Testis (tissue), 3 donors: Measurements from ENCODE around the gene SOHLH2. TPM values are rescaled to one million over a fixed set of nuclear protein-coding genes. Genes with fewer than 3 reads are reported as not detected.

Experiments
- DNase-seq: peaks from one replicate; pipeline ENCODE4 v3.0.0-alpha.2; 2019
- H3K27ac ChIP-seq, 2 donors: fragments of 200-600 bp; sonication (generic); one replicate each; pipeline ENCODE4 v1.5.1; 2019
- H3K27me3 ChIP-seq: fragments of 200-600 bp; sonication (generic); one replicate; pipeline ENCODE4 v1.5.1; 2019
- H3K36me3 ChIP-seq: fragments of 200-600 bp; sonication (generic); one replicate; pipeline ENCODE4 v1.5.1; 2017; ENCODE audit warnings: low read depth; ENCODE audit errors: missing control alignments
- H3K4me1 ChIP-seq: fragments of 200-600 bp; sonication (generic); one replicate; pipeline ENCODE4 v1.5.1; 2019
- H3K4me3 ChIP-seq, 2 donors: fragments of 200-600 bp; sonication (generic); one replicate each; pipeline ENCODE4 v1.5.1; 2017 to 2019
- H3K9me3 ChIP-seq: fragments of 200-600 bp; sonication (generic); one replicate; pipeline ENCODE4 v1.5.1; 2017
- CTCF ChIP-seq, 3 experiments: fragments of 450-650 bp in 2 of 3; fragments of 200-600 bp in 1 of 3; sonication (generic) in 1 of 3; IDR thresholded peaks; one replicate each; pipeline ENCODE4 v1.5.1; 2016 to 2019; ENCODE audit warnings: antibody characterized with exemption in 3 of 3, mild to moderate bottlenecking in 2 of 3, moderate library complexity in 1 of 3
- POLR2A ChIP-seq: fragments of 450-650 bp; IDR thresholded peaks from one replicate; pipeline ENCODE4 v1.6.1; 2017; ENCODE audit warnings: antibody characterized with exemption, mild to moderate bottlenecking, moderate library complexity
- WGBS, 2 donors: methylation state at CpG; one replicate each; pipeline ENCODE4 v1.1.5; 2018; 5-methylcytosine and 5-hydroxymethylcytosine counted together
- intact Hi-C: fragments of 100-400 bp; cut with DNase I; formaldehyde crosslinking; loops from one replicate; pipeline ENCODE4 v1.15.1; 2023; ENCODE audit warnings: low total_unique reads
- polyA plus RNA-seq: library from polyadenylated mRNA; stranded (reverse); fragments of 350-450 nt; fragmentation: Illumina TruSeq; extraction: RNeasy Lipid Tissue Mini Kit (QIAGEN cat#74804); gene quantifications from one replicate; pipeline ENCODE4 v1.2.3, GENCODE V29; 2014; ENCODE audit warnings: low read depth, low replicate concordance; ENCODE audit not compliant: insufficient read depth
- total RNA-seq, 2 donors: library from RNA; depleted of rRNA; stranded (reverse); fragments of >200 nt; gene quantifications; one replicate each; pipeline ENCODE4 v1.2.3, GENCODE V29; 2016

The SOHLH2 gene
- total and polyA plus RNA-seq, 3 donors from 2014 or later, result 10.8 to 43.6 (median 17.9) TPM

- Histone ChIP-seq H3K27me3 (no peaks in the 10 kb centered on the region), H3K4me3 (no peak overlapping the region), H3K9me3 (no peaks in the 10 kb centered on the region), H3K27ac (no peak overlapping the region), H3K36me3 (no peaks in the 10 kb centered on the region), H3K4me1 (no peaks in the 10 kb centered on the region)
- no peak for DNase-seq
- 81 to 86% methylated on average over 5 of the region's 5 CpGs for WGBS, 2 donors
- TF ChIP-seq CTCF (IDR thresholded peaks at IDR 0.05) (no peak), POLR2A (no peak)
- intact Hi-C loops, result no loop called here
These were observed 6.7 kb downstream of the SOHLH2 start for GRCh38 chr13:36207672-36208071.

- Histone ChIP-seq H3K4me3 (no peak overlapping the region), H3K27me3 (no peaks in the 10 kb centered on the region), H3K36me3 (no peaks in the 10 kb centered on the region), H3K4me1 (no peaks in the 10 kb centered on the region), H3K27ac (no peak overlapping the region), H3K9me3 (no peaks in the 10 kb centered on the region)
- DNase-seq, result no peak
- WGBS, 2 donors, result 90 to 95% methylated on average over 1 of the region's 1 CpG
- intact Hi-C loops, result no loop called here
- TF ChIP-seq POLR2A, result no peak
These were observed 21.1 kb downstream of the SOHLH2 start for GRCh38 chr13:36193151-36193855.

GRCh38 chr13:36192166-36192565 is 22.2 kb downstream of the SOHLH2 start:
- Histone ChIP-seq H3K36me3 (no peaks in the 10 kb centered on the region), H3K4me1 (no peaks in the 10 kb centered on the region), H3K4me3 (no peak overlapping the region), H3K9me3 (no peaks in the 10 kb centered on the region), H3K27ac (no peak overlapping the region), H3K27me3 (no peaks in the 10 kb centered on the region)
- TF ChIP-seq CTCF (IDR thresholded peaks at IDR 0.05) (no peak), POLR2A (no peak)
- 85 to 88% methylated on average over 6 of the region's 6 CpGs for WGBS, 2 donors
- intact Hi-C loops, result no loop called here
- no peak for DNase-seq

DNA sequence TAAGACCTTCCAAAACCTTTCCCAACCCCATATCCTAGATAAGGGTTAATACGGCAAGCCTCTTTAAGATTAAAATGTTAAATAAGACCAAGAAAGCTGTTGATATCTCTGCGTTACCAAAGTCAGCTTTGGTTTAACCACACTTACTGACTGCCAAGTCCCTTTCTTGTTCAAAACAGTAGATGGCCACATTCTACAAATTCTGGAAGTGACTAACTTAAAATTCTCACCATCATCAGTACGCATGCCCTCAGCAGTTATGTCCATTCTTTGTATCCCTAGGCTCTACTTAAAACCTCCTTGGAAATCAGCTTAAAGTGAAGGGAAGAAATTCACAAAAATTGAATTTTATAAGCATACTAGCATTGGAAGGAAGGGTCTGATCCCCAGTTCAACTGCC is 23.6 kb downstream of the SOHLH2 start:
- H3K27ac ChIP-seq, result no peak overlapping the region
- no peaks in the 10 kb centered on the region for H3K27me3 ChIP-seq
- TF ChIP-seq CTCF (IDR thresholded peaks at IDR 0.05) (no peak), POLR2A (no peak)
- H3K4me3 ChIP-seq, result no peak overlapping the region
- 87 to 90% methylated on average over 3 of the region's 3 CpGs for WGBS, 2 donors
- H3K4me1 ChIP-seq, result no peaks in the 10 kb centered on the region
- H3K9me3 ChIP-seq, result no peaks in the 10 kb centered on the region
- intact Hi-C loops, result no loop called here
- no peak for DNase-seq
- H3K36me3 ChIP-seq, result no peaks in the 10 kb centered on the region

- Histone ChIP-seq H3K27me3 (no peaks in the 10 kb centered on the region), H3K27ac (no peak overlapping the region), H3K9me3 (no peaks in the 10 kb centered on the region), H3K4me3 (no peak overlapping the region), H3K4me1 (no peaks in the 10 kb centered on the region), H3K36me3 (no peaks in the 10 kb centered on the region)
- no peak for DNase-seq
- 96 to 100% methylated on average over 1 of the region's 1 CpG for WGBS, 2 donors
- TF ChIP-seq POLR2A (no peak), CTCF (IDR thresholded peaks at IDR 0.05) (no peak)
- intact Hi-C loops, result no loop called here
These were observed 25.9 kb downstream of the SOHLH2 start for GRCh38 chr13:36188441-36188840.
